Upper lobe of left lung (tissue), 6 donors: ENCODE results near the gene TTC3. TPM values are rescaled to one million over a fixed set of nuclear protein-coding genes. Genes with fewer than 3 reads are reported as not detected.

ENCODE experiments used
- ATAC-seq, 2 donors: fragments of 200-7000 bp; cut with Tn5 transposase; one replicate each; pipeline ENCODE4 v1.9.1; 2022; ENCODE audit warnings: mild to moderate bottlenecking in 2 of 2, moderate library complexity in 2 of 2; ENCODE audit not compliant: low FRiP score in 2 of 2
- DNase-seq, 2 donors: peaks; one replicate each; pipeline ENCODE4 v3.0.0-alpha.2; 2019 to 2020
- H3K27ac ChIP-seq, 4 donors: fragments of 200-600 bp; sonication (generic); one replicate each; pipeline ENCODE4 v1.5.1; 2016 to 2019
- H3K27me3 ChIP-seq, 4 donors: fragments of 200-600 bp; sonication (generic); one replicate each; pipeline ENCODE4 v1.5.1; 2017 to 2019
- H3K36me3 ChIP-seq, 4 donors: fragments of 200-600 bp; sonication (generic); one replicate each; pipeline ENCODE4 v1.5.1; 2016 to 2019
- H3K4me1 ChIP-seq, 4 donors: fragments of 200-600 bp; sonication (generic); one replicate each; pipeline ENCODE4 v1.5.1; 2018 to 2019
- H3K4me3 ChIP-seq, 4 donors: fragments of 200-600 bp; sonication (generic); one replicate each; pipeline ENCODE4 v1.5.1; 2017 to 2019; ENCODE audit warnings: mild to moderate bottlenecking in 2 of 4, moderate library complexity in 1 of 4
- H3K9me3 ChIP-seq, 4 donors: fragments of 200-600 bp; sonication (generic); one replicate each; pipeline ENCODE4 v1.5.1; 2018 to 2019
- CTCF ChIP-seq, 6 experiments: fragments of 450-650 bp in 4 of 6; fragments of 200-600 bp in 2 of 6; sonication (generic) in 2 of 6; IDR thresholded peaks; one replicate each; pipeline ENCODE4 v1.5.1; 2016 to 2019; ENCODE audit warnings: antibody characterized with exemption in 6 of 6
- EP300 ChIP-seq, 4 donors: sonication (generic); formaldehyde crosslinking; IDR thresholded peaks; one replicate each; pipeline ENCODE4 v1.5.1; 2017; ENCODE audit warnings: antibody characterized with exemption in 4 of 4, control low read depth in 2 of 4
- POLR2A ChIP-seq, 4 donors: fragments of 450-650 bp; IDR thresholded peaks; one replicate each; pipeline ENCODE4 v1.5.1; 2016 to 2017; ENCODE audit warnings: antibody characterized with exemption in 4 of 4, mild to moderate bottlenecking in 2 of 4
- POLR2AphosphoS5 ChIP-seq, 2 donors: sonication (generic); formaldehyde crosslinking; IDR thresholded peaks; one replicate each; pipeline ENCODE4 v1.5.1; 2017; ENCODE audit warnings: antibody characterized with exemption in 2 of 2
- WGBS, 2 donors: methylation state at CpG; one replicate each; pipeline ENCODE4 v1.1.5; 2017 to 2018; 5-methylcytosine and 5-hydroxymethylcytosine counted together
- small RNA-seq, 4 donors: library from RNA; depleted of rRNA; stranded (forward); fragments of <200 nt; gene quantifications; one replicate each; pipeline ENCODE3, GENCODE V24; 2016
- total RNA-seq, 6 donors: library from RNA; depleted of rRNA in 4 of 6; stranded (reverse); fragments of >200 nt in 4 of 6; gene quantifications; one replicate each; pipeline versions ENCODE4 v1.1.0 to v1.2.1, GENCODE V29; 2016 to 2021
- donor health status: DM: no; HTN: no; CAD: no; lungs with moderate emphysema.
- donor health status: DM: no; HTN: yes; CAD: no; lungs with severe emphysema.

The TTC3 gene
- total RNA-seq, 6 donors from 2014 or later: 69.9 to 395 (median 88.2) TPM

- H3K9me3 ChIP-seq: no peaks in the 10 kb centered on the region
- H3K27ac ChIP-seq: no peak overlapping the region
- H3K4me1 ChIP-seq: peaks cover 0 to 14% (median 4%) of the 10 kb centered on the region in 4 donors
- ATAC-seq (no peak), DNase-seq (no peak)
- TF ChIP-seq CTCF (IDR thresholded peaks at IDR 0.05) (no peak), POLR2AphosphoS5 (IDR thresholded peaks at IDR 0.05) (no peak), EP300 (IDR thresholded peaks at IDR 0.05) (no peak), POLR2A (IDR thresholded peaks at IDR 0.05) (no peak)
- H3K27me3 ChIP-seq: no peaks in the 10 kb centered on the region
- WGBS, 2 donors: 65% methylated on average over 2 of the region's 2 CpGs
- H3K36me3 ChIP-seq: no peaks in the 10 kb centered on the region
- no peak overlapping the region for H3K4me3 ChIP-seq
Observed at GRCh38 chr21:37251294-37251634, 178.2 kb downstream of the TTC3 start.

Small RNA genes lying within 50 kb of the gene (small RNA-seq; reads per million reads assigned to genes)
- gene RN7SL678P (0 reads per million in 4 donors), gene RNU6-696P (0 reads per million in 4 donors)

Other genes starting within 250 kb of the TTC3 start
- gene HLCS, start 106.6 kb upstream of the TTC3 start, total RNA-seq: 10 to 100 TPM; 15.3 to 34.6 (median 24.1) TPM
- gene RIPPLY3, start 66.6 kb upstream of the TTC3 start, total RNA-seq: 1 to 10 TPM in 2 of 6 donors, under 1 TPM in 2, not detected in 2; 0.11 to 1.5 (median 0.66) TPM
- 10 to 100 TPM in 4 of 6 donors, 1 to 10 TPM in 2; 3.1 to 33.1 (median 12.6) TPM for gene PIGP, start 183 bp upstream of the TTC3 start, total RNA-seq
- 10 to 100 TPM; 52.1 to 95.3 (median 65.0) TPM for gene VPS26C, start 194.1 kb downstream of the TTC3 start, total RNA-seq